GM23338 (cell line): ENCODE measurements around the gene ATAD3B. TPM values are rescaled to one million over a fixed set of nuclear protein-coding genes. Genes with fewer than 3 reads are reported as not detected.

Source experiments
- ATAC-seq: fragments of 200-7000 bp; cut with Tn5 transposase; 3 replicates; pipeline ENCODE4 v1.9.1; 2020
- DNase-seq: peaks from one replicate; pipeline ENCODE4 v3.0.0-alpha.2; 2015; ENCODE audit warnings: low spot score
- H2AFZ ChIP-seq: fragments of 200-600 bp; sonication (generic); 2 replicates; pipeline ENCODE4 v1.8.0; 2016; ENCODE audit warnings: antibody characterized with exemption, mild to moderate bottlenecking, moderate library complexity
- H3F3A ChIP-seq: fragments of 200-600 bp; sonication (generic); replicated peaks from 2 replicates; pipeline ENCODE4 v1.8.0; 2017; ENCODE audit warnings: antibody characterized with exemption, mixed run types, low read depth
- H3K27ac ChIP-seq: fragments of 200-600 bp; sonication (generic); 2 replicates; pipeline ENCODE4 v1.6.1; 2016; ENCODE audit warnings: low read depth
- H3K27me3 ChIP-seq: fragments of 200-600 bp; sonication (generic); 2 replicates; pipeline ENCODE4 v1.8.0; 2016; ENCODE audit warnings: mild to moderate bottlenecking, mixed run types, moderate library complexity; ENCODE audit not compliant: insufficient read depth
- H3K36me3 ChIP-seq: fragments of 200-600 bp; sonication (generic); 2 replicates; pipeline ENCODE4 v1.8.0; 2016; ENCODE audit warnings: mild to moderate bottlenecking; ENCODE audit not compliant: insufficient read depth
- H3K4me1 ChIP-seq: fragments of 200-600 bp; sonication (generic); 2 replicates; pipeline ENCODE4 v1.8.0; 2016; ENCODE audit warnings: mild to moderate bottlenecking, moderate library complexity; ENCODE audit not compliant: insufficient read depth
- H3K4me2 ChIP-seq: fragments of 200-600 bp; sonication (generic); 2 replicates; pipeline ENCODE4 v1.7.1; 2017; ENCODE audit warnings: mixed run types
- H3K4me3 ChIP-seq: fragments of 200-600 bp; sonication (generic); 2 replicates; pipeline ENCODE4 v1.6.1; 2016; ENCODE audit warnings: mixed run types
- H3K79me2 ChIP-seq: fragments of 200-600 bp; sonication (generic); replicated peaks from 2 replicates; pipeline ENCODE4 v1.8.0; 2017; ENCODE audit warnings: mild to moderate bottlenecking; ENCODE audit not compliant: insufficient read depth
- H3K9me2 ChIP-seq: fragments of 200-600 bp; sonication (generic); 2 replicates; pipeline ENCODE4 v1.8.0; 2017; ENCODE audit not compliant: insufficient read depth
- H4K20me1 ChIP-seq: fragments of 200-600 bp; sonication (generic); replicated peaks from 2 replicates; pipeline ENCODE4 v1.8.0; 2017; ENCODE audit warnings: mild to moderate bottlenecking; ENCODE audit not compliant: insufficient read depth
- H3K27ac Mint-ChIP-seq: 2 replicates; pipeline ENCODE4 v1.8.0; 2020; ENCODE audit warnings: inconsistent platforms, mild to moderate bottlenecking, moderate library complexity, mixed read lengths
- H3K27me3 Mint-ChIP-seq: 3 replicates; pipeline ENCODE4 v1.8.0; 2022; ENCODE audit warnings: low read depth, mild to moderate bottlenecking, moderate library complexity, mixed read lengths, inconsistent platforms; ENCODE audit not compliant: insufficient read depth, poor library complexity
- H3K36me3 Mint-ChIP-seq: 3 replicates; pipeline ENCODE4 v1.8.0; 2021; ENCODE audit warnings: low read depth, mild to moderate bottlenecking, inconsistent platforms, moderate library complexity, mixed read lengths
- H3K4me1 Mint-ChIP-seq: 3 replicates; pipeline ENCODE4 v1.8.0; 2020; ENCODE audit warnings: mild to moderate bottlenecking, inconsistent platforms, mixed read lengths
- H3K4me3 Mint-ChIP-seq: 3 replicates; pipeline ENCODE4 v1.8.0; 2021; ENCODE audit warnings: moderate library complexity, mild to moderate bottlenecking, inconsistent platforms, mixed read lengths
- H3K9me3 Mint-ChIP-seq: 3 replicates; pipeline ENCODE4 v1.8.0; 2020; ENCODE audit warnings: moderate library complexity, mild to moderate bottlenecking, inconsistent platforms, mixed read lengths
- CREB1 ChIP-seq: fragments of 250-450 bp; sonication (Bioruptor Pico); IDR thresholded peaks from 2 replicates; pipeline ENCODE4 v1.5.0; 2020; ENCODE audit warnings: low read depth, mild to moderate bottlenecking, moderate library complexity
- EZH2 ChIP-seq: fragments of 200-600 bp; sonication (generic); IDR thresholded peaks from one replicate; pipeline ENCODE4 v1.8.0; 2017; ENCODE audit warnings: antibody characterized with exemption, mild to moderate bottlenecking, low read depth; ENCODE audit not compliant: unreplicated experiment
- JUNB ChIP-seq: IDR thresholded peaks from one replicate; pipeline ENCODE4 v1.6.1; 2016; ENCODE audit warnings: antibody characterized with exemption; ENCODE audit not compliant: unreplicated experiment
- polyA plus RNA-seq: library from polyadenylated mRNA; unstranded; fragments of >200 nt; fragmentation: Nextera tagmentation; extraction: Ambion mirVana; gene quantifications from 2 replicates; pipeline ENCODE4 v1.2.1, GENCODE V29; 2016
- total RNA-seq: library from RNA; depleted of rRNA; stranded (reverse); fragments of >200 nt; shearing (Covaris generic); gene quantifications from 2 replicates; pipeline ENCODE4 v1.2.3, GENCODE V29; 2014
- TF ChIP-seq, protein P1 (sequence below): fragments of 250-450 bp; sonication (Bioruptor Pico); IDR thresholded peaks from 2 replicates; pipeline ENCODE4 v1.5.0; 2020; ENCODE audit warnings: mild to moderate bottlenecking, moderate library complexity
- TF ChIP-seq, protein P2 (sequence below): IDR thresholded peaks from 2 replicates; pipeline ENCODE4 v1.6.1; 2016; ENCODE audit warnings: antibody characterized with exemption

Gene ATAD3B
- total and polyA plus RNA-seq, 2 experiments from 2014 or later, result 37.8 to 63.4 TPM

DNA sequence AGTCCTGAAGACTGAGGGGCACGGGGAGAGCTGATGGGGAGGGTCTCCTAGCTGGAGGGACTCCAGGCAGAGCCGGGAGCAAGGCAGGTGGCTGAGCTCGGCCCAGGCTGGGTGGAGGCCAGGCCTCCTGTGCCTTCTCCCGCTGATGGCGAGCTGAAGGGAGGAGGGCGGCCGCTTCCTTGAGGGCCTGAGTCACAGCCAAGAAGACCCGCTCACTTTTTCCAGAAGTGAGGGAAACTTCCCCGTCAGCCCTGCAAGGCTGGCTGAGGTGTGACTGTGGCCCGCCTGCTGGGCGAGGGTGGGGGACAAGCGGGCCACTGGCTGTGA is 37.8 kb upstream of the ATAD3B start (continued):
- TF ChIP-seq, protein P1, sequence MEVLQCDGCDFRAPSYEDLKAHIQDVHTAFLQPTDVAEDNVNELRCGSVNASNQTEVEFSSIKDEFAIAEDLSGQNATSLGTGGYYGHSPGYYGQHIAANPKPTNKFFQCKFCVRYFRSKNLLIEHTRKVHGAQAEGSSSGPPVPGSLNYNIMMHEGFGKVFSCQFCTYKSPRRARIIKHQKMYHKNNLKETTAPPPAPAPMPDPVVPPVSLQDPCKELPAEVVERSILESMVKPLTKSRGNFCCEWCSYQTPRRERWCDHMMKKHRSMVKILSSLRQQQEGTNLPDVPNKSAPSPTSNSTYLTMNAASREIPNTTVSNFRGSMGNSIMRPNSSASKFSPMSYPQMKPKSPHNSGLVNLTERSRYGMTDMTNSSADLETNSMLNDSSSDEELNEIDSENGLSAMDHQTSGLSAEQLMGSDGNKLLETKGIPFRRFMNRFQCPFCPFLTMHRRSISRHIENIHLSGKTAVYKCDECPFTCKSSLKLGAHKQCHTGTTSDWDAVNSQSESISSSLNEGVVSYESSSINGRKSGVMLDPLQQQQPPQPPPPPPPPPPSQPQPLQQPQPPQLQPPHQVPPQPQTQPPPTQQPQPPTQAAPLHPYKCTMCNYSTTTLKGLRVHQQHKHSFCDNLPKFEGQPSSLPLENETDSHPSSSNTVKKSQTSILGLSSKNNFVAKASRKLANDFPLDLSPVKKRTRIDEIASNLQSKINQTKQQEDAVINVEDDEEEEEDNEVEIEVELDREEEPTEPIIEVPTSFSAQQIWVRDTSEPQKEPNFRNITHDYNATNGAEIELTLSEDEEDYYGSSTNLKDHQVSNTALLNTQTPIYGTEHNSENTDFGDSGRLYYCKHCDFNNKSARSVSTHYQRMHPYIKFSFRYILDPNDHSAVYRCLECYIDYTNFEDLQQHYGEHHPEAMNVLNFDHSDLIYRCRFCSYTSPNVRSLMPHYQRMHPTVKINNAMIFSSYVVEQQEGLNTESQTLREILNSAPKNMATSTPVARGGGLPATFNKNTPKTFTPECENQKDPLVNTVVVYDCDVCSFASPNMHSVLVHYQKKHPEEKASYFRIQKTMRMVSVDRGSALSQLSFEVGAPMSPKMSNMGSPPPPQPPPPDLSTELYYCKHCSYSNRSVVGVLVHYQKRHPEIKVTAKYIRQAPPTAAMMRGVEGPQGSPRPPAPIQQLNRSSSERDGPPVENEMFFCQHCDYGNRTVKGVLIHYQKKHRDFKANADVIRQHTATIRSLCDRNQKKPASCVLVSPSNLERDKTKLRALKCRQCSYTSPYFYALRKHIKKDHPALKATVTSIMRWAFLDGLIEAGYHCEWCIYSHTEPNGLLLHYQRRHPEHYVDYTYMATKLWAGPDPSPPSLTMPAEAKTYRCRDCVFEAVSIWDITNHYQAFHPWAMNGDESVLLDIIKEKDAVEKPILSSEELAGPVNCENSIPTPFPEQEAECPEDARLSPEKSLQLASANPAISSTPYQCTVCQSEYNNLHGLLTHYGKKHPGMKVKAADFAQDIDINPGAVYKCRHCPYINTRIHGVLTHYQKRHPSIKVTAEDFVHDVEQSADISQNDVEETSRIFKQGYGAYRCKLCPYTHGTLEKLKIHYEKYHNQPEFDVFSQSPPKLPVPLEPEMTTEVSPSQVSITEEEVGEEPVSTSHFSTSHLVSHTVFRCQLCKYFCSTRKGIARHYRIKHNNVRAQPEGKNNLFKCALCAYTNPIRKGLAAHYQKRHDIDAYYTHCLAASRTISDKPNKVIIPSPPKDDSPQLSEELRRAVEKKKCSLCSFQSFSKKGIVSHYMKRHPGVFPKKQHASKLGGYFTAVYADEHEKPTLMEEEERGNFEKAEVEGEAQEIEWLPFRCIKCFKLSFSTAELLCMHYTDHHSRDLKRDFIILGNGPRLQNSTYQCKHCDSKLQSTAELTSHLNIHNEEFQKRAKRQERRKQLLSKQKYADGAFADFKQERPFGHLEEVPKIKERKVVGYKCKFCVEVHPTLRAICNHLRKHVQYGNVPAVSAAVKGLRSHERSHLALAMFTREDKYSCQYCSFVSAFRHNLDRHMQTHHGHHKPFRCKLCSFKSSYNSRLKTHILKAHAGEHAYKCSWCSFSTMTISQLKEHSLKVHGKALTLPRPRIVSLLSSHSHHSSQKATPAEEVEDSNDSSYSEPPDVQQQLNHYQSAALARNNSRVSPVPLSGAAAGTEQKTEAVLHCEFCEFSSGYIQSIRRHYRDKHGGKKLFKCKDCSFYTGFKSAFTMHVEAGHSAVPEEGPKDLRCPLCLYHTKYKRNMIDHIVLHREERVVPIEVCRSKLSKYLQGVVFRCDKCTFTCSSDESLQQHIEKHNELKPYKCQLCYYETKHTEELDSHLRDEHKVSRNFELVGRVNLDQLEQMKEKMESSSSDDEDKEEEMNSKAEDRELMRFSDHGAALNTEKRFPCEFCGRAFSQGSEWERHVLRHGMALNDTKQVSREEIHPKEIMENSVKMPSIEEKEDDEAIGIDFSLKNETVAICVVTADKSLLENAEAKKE (CRISPR knock-in tag), result no peak
- TF ChIP-seq CREB1 (CRISPR knock-in tag) (no peak), JUNB (no peak)

DNA sequence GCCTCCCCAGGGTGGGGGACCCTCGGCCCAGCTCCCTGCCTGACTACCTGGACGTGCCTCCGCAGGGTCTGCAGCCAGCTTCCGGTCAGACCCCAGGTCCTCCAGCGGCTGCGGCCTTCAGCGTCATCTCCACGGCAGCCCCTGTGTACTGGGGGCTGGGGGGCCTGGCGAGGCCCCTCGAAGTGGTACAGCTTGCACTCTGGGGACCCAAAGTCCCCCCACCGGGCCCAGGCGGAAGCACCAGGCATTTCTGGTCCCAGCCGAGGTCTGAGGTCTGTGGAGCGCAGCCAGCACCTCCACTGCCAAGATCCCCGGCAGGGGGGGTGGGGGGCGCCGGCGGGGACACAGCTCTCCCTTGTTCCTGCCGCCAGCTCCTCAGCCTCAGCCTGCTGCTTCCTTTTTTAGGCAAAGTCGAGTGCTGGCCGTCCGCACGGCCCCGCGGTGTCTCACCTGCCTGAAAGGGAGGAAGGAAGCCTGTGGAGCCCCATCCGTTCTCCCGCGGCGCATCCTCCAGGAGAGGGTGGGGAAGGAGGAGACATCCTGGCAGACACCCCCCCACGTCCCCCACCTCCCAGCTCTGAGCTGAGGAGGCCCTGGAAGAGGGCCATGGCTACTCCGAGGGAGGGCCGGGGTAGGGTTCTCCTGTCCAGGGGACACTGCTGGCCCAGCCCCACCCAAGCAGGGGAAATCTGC is 37.3 kb upstream of the ATAD3B start:
- Histone ChIP-seq H3K9me2 (no peaks in the 10 kb centered on the region), H2AFZ (no peak overlapping the region), H3F3A (peaks cover 25% of the 10 kb centered on the region), H3K4me1 (peaks cover 39% of the 10 kb centered on the region), H4K20me1 (no peaks in the 10 kb centered on the region), H3K27me3 (no peaks in the 10 kb centered on the region), H3K4me3 (peak overlapping the region; percentile 68), H3K4me2 (peak overlapping the region; percentile 88), H3K79me2 (0 out of 2 replicates have a peak, but pooled peaks cover 2% of the 10 kb centered on the region), H3K36me3 (no peaks in the 10 kb centered on the region), H3K27ac (peak overlapping the region; percentile 63)
- Mint-ChIP-seq H3K4me1 (peaks cover 39% of the 10 kb centered on the region), H3K36me3 (no peaks in the 10 kb centered on the region), H3K4me3 (peak overlapping the region; percentile 72), H3K9me3 (peaks cover 5% of the 10 kb centered on the region; the same call in 1 of the 3 replicates), H3K27ac (no peak overlapping the region), H3K27me3 (peaks cover 19% of the 10 kb centered on the region)
- ATAC-seq (peak; percentile 33), DNase-seq (peak; percentile 72)
- TF ChIP-seq, protein P2, sequence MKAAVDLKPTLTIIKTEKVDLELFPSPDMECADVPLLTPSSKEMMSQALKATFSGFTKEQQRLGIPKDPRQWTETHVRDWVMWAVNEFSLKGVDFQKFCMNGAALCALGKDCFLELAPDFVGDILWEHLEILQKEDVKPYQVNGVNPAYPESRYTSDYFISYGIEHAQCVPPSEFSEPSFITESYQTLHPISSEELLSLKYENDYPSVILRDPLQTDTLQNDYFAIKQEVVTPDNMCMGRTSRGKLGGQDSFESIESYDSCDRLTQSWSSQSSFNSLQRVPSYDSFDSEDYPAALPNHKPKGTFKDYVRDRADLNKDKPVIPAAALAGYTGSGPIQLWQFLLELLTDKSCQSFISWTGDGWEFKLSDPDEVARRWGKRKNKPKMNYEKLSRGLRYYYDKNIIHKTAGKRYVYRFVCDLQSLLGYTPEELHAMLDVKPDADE, result 0 out of 2 replicates have a peak, but pooled peaks have one; percentile 26
- no peak for TF ChIP-seq EZH2
